HG02610 (cell line): ENCODE measurements around the gene MDH1.
"Not testable (repeated sequence)": the region's sequence is repeated elsewhere in the genome, so short reads cannot be mapped to it uniquely, and the experiment has no call there.

ENCODE experiments used
- ATAC-seq: cut with Tn5 transposase; IDR thresholded peaks from one replicate; pipeline ENCODE4 v1.9.1; 2021; ENCODE audit warnings: mild to moderate bottlenecking, moderate library complexity; ENCODE audit not compliant: unreplicated experiment

Gene MDH1

DNA sequence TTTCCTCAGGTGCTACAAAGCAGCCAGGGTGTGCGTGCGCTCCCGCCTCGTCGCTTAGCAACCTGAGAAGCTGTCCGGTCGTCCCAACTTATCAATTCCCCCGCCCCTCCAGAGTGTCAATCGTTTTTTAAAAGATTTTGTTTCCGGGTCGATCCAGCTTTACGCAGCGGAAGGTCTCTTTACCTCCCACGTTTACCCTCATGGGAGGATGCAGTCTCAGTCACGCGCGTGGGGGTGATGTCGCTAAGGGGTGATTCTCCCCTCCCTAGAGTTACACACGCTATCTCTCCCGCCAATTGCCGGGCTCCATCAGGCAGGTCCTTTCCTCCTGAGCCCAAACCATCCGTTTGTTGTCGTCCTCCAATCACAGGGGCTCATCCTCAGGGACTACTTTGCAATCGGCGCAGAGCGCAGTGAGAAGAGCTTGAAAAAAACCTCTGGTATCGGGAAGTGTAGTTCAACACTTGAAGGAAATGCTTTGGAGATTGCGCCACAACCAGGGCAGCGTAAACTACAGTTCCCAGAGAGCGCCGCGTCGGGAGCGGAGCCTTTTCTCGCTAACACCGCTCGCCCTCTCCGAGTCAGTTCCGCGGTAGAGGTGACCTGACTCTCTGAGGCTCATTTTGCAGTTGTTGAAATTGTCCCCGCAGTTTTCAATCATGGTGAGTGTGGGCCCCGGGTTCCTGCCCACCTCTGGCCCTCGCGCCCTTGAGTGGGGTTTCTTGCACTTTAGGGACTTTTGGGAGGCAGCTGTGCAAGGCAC lies at the start of gene MDH1, which contains the start of gene WDPCP:
MDH1 (plus strand) TSS at position 579 of the 763 bp plus-strand sequence; CDS start at position 660, 81 bp downstream.
WDPCP (minus strand) TSS at position 93 of the 763 bp plus-strand sequence. CDS start 206 bp downstream, outside the sequence.
- ATAC-seq = peak; percentile 87

DNA sequence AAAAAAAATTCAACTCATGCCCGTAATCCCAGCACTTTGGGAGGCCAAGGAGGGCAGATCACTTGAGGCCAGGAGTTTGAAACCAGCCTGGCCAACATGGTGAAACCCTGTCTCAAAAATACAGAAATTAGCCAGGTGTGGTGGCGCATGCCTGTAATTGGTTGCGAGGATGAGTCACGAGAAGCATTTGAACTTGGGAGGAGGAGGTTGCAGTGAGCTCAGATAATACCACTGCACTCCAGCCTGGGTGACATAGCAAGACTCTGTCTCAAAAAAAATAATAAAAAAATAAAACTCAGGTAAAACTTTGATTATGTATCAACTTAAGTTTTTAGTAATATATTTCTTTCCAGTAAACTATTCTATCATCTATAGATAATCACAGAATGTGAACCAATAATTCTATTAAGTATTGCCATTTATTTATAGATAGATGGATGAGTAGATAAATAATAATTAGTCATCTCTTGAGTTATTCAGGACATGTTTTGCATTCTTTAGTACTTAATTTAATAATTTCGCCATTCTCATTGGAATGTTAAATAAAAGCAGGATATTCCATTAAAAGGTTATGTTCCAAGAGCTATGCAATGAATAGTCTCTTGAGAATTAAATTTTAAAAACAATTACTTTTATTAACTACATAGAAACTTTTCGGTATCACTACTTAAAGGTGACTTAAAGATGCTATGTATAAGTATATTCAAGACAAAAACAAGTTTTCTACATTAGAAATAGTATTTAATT lies 49.2 kb upstream of the MDH1 start:
- ATAC-seq = no peak

DNA sequence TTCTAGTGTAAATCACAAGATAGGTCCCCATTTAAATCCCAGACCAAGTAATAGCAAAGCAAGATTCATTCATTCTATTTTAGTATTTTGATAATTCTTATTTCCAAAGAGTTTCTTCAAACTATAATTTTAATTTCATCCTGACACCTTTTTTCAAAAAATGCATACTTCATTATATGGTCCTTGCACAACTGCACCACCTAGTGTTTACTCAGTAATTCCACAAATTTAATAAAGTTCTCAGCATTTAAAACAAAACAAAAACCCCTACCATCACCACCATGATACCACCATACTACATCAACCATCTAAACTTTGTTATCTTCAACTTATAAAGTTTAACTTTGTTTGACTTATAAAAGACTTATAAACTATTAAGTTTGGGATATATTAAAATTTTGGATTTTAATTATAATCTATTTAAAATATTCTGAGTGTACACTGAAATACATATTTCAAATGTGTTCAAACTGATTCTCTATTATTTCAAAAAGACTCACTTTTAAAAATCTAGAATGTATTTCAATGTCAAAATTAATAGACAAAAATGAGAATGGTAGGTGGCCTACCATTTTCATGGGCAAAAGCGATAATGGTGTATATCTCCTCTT lies 44.6 kb upstream of the MDH1 start:
- ATAC-seq = no peak

DNA sequence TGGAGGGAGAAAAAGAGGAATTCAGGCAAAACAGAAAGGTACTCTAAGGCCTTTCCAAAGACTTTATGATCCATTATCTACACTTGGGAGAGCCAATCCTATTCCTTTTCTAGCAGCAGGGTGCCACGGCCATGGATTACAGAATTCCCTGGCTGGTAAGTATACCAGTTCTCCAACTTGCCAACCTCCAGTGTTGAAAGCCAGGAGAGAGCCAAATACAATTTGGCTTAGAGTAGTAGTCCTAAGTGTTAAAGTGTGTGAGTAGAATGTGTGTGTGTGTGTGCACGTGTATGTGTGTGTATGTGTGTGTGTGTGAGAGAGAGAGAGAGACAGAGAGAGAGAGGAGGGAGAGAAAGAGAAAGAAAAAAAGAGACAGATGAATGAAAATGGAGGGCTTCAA lies 43.7 kb upstream of the MDH1 start:
- no peak for ATAC-seq

GRCh38 chr2:63553049-63553448 lies 35.7 kb upstream of the MDH1 start:
- ATAC-seq = no peak

- no peak for ATAC-seq
These were observed 33.5 kb upstream of the MDH1 start for GRCh38 chr2:63555299-63555698.

DNA sequence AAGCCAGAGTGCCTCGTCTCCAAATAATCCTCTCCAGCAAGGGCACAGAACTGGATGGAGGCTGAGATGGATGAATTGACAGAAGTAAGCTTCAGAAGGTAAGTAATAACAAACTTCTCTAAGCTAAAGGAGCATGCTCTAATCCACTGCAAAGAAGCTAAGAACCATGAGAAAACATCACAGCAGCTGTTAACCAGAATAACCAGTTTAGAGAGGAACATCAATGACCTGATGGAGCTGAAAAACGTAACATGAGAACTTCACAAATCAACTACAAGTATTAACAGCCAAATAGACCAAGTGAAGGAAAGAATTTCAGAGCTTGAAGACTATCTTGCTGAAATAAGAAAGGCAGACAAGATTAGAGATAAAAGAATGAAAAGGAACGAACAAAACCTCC lies 32.8 kb upstream of the MDH1 start:
- ATAC-seq = no peak

GRCh38 chr2:63557819-63558218 lies 30.9 kb upstream of the MDH1 start:
- not testable (repeated sequence) for ATAC-seq

DNA sequence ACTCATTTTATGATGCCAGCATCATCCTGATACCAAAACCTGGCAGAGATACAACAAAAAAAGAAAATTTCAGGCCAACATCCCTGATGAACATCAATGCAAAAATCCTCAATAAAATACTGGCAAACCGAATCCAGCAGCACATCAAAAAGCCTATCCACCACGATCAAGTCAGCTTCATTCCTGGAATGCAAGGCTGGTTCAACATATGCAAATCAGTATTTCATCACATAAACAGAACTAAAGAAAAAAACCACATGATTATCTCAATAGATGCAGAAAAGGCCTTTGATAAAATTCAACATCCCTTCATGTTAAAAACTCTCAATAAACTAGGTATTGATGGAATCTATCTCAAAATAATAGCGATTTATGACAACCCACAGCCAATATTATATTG lies 29.8 kb upstream of the MDH1 start:
- not testable (repeated sequence) for ATAC-seq

DNA sequence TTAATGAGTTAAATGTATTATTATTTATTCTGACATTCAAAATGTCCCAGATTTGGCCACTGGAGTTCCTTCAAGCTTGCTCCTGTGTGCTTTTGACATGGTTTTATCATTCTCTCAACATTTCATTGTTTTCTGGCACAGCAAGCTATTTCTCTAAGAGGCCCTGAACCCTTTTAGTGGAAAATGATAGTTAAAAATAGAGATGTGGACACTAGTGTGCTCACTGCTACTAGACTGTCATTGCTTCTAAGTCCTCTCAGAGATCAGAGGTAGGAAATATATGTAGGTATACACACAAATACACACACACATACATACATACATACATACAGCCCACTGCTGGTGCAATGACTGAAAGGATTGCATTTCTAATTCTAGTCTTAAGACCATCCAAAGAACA lies 26.0 kb upstream of the MDH1 start:
- no peak for ATAC-seq

DNA sequence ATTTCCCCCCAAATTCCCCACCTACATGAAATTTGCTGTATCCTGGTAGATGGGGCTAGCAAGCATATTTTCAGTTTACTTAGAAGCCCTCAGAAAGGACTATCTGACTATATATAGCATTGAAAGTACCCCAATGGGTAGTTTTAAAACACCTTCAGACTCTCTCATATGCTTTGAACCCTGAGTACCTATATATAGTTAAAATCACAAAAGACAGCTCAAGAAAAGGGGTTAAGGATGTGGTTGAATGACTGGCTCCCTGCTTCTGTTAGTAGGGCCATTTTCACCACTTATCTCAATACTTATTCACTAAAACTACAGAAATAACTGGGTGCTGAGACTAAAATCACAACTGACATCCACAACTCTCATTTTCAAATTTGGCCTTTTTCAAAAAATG lies 19.0 kb upstream of the MDH1 start:
- ATAC-seq = peak; percentile 77

- ATAC-seq = no peak
These were observed 17.5 kb upstream of the MDH1 start for GRCh38 chr2:63571291-63571690.

- no peak for ATAC-seq
These were observed 16.8 kb upstream of the MDH1 start for GRCh38 chr2:63572001-63572400.

DNA sequence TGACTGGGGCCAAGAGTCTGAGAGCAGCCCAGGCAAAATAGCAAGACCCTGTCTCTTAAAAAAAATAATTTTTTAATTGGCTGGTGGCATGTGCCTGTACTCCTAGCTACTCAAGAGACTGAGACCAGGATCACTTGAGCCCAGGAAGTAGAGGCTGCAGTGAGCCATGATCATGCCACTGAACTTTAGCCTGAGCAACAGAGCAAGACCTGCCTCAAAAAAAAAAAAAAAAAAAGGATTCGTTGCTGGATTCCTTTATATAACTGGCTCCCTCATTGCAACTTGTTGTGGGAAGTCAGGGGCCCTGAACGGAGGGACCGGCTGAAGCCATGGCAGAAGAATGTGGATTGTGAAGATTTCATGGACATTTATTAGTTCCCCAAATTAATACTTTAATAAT lies 15.7 kb upstream of the MDH1 start:
- not testable (repeated sequence) for ATAC-seq

DNA sequence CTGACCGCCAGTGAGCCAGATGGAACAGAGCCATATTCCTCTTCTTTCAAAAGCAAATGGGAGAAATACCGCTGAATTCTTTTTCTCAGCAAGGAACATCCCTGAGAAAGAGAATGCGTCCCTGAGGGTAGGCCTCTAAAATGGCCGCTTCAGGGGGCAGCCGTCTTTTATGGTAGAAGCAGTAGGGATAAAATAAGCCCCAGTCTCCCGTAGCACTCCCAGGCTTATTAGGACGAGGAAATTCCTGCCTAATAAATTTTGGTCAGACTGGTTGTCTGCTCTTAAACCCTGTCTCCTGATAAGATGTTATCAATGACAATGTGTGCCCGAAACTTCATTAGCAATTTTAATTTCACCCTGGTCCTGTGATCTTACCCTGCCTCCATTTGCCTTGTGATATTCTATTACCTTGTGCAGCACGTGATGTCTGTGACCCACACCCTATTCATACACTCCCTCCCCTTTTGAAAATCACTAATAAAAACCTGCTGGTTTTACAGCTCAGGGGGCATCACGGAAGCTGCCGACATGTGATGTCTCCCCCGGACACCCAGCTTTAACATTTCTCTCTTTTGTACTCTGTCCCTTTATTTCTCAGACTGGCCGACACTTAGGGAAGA lies 14.9 kb upstream of the MDH1 start:
- ATAC-seq = not testable (repeated sequence)

GRCh38 chr2:63576546-63576945 lies 12.2 kb upstream of the MDH1 start:
- no peak for ATAC-seq

DNA sequence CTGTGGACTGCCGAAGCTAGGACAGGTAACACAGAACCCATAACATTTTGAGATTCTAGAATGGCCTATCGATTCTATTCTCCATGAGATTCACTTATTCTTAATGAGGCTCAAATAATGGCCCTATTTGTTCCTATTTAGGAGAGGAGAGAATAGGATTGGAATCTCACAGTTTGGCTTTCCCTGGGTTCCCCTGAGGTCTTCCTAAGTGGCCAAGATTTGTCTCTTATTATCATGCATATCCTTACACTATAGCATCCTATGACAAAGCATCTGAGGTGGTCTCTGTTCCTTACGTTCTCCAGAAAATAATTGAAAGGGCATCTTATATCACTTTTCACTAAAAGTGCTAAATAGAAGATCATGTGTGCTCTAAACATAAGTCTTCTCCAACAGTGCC lies 10.0 kb upstream of the MDH1 start:
- no peak for ATAC-seq

DNA sequence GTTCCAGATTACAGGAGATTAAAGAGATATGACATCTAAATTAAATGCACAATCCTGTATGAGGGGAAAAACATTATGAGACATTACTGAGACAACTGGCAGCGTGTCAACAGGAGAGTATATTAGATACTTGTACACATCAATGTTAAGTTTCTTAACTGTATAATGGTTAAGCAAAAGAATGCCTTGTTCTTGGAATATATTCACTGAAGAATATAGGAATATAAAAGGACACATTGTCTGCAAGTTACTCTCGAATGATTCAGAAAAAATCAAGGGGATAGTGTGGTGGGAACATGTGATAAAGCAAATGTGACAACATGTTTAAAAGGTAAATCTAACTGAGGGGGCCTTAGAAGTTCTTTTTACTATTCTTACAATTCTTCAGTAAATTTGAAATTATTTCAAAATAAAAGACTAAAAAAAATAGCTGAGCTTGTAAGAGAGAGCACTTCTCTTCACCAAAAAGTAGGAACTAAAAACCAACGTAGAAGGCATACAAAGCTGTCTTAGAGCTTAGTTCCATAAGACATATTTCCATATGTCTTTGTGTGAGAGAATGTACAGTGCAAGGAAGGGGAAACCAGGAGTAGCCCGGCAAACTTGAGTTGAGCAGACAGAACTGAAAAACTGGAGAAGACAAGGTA lies 8.0 kb upstream of the MDH1 start:
- no peak for ATAC-seq

GRCh38 chr2:63581298-63581961 lies 7.3 kb upstream of the MDH1 start:
- ATAC-seq = no peak

DNA sequence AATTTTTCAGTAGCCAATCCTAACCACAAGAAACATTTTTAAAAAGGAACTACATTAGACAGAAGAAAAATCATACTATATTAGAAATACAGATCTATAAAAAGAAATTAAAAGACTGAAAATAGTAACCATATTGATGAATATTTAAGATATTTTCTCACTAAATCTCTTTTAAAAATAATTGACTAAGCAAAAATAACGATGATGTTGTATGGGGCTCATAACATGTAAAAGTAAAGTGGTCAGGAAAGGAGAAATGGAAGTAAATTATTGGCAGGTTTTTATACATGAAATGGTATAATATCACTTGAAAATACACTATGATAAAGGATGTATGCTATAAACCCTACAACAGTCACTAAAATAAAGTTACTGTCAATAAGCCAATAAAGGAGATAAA lies 5.9 kb upstream of the MDH1 start:
- no peak for ATAC-seq
